Dermis blood vessel endothelial cell (primary cell): ENCODE measurements around the gene MAPK11. TPM values are rescaled to one million over a fixed set of nuclear protein-coding genes. Genes with fewer than 3 reads are reported as not detected.

Experiments used
- DNase-seq: peaks from one replicate; pipeline ENCODE4 v3.0.0; 2010
- total RNA-seq: library from RNA; depleted of rRNA; stranded (reverse); fragments of >200 nt; gene quantifications from 2 replicates; pipeline ENCODE4 v1.2.3, GENCODE V29; 2014

The MAPK11 gene
- total RNA-seq, 1 donor from 2014 or later, result 41.7 TPM

DNA sequence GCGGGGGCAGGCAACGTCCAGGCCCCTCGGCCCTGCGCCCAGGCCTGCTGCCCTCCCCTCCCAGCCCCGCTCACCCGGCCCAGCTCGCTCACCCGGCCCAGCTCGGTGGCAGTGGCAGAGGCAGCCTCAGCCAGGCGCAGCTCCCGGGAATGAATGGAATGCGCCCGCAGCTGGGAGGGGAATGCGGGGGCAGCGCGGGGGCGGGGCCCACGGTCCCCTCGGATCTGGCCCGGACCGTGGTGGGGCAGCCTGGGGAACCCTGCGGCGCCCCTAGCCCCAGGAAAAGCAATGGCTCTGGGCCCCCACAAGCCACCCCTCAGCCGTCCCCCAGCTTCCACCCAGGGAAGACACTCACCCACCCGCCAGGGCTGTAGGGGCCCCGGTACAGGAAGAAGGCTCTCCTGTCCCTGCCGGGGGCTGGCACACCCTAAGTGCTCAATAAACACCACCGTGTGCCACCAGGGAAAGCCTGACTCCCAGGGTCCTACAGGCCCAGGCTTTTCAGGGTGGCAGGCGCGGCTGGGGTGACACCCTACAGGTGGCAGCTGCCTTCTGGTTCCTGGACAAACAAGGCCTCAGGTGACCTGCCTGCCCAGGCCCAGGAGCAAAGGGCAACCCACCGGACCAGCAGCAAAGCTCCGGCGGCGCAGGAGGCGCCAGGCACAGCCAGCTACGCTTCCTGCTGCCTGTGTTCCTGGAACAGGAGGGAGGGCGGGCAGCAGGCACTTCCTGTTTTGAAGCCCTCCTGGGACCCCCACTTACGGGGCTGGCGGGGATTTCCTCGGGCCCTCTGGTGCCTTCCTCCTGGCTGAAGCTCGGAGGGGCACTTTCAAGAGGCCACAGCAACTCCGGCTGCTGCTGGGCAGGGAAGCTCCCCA is 23.5 kb upstream of the MAPK11 start:
- DNase-seq, result peak; percentile 71

DNA sequence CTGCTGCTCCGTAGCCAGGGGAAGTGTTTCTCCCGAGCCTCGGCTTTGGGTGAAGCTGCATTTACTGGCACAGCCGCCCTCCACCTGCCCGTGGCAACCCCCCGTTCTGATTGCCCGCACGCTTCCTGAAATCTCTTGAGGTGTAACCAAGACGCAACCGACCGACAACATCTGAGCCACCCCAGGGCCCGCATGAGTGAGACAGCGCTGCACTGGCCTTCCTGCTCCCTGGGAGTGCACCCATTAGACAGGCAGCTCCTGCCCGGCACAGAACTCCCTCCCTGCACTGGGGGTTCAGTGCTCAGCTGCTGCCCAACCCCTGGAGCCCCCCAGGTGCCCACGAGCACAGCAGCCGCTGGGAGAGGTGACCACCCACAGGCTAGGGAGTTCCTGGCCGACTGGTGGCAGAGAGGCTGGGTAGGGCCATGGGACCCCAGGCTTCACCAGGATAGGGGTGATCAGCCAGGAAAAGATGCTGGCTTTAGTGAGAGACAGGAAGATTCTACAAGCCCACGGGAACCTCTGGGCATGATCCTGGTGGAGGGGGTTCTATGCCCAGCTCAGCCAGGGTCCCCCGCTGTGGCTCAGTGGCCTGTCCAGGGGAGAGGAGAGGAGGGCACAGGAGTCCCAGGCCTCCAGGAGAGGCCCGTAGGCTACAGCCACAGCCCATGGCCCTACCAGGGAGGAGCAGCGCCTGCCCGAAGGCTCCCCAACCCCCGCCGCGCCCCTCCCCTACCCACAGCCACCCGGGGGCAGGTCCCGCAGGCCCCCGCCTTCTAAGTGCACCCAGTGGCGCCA is 22.7 kb upstream of the MAPK11 start:
- DNase-seq, result no peak

- no peak for DNase-seq
Measured at GRCh38 chr22:50289942-50290630, 19.9 kb upstream of the MAPK11 start.

DNA sequence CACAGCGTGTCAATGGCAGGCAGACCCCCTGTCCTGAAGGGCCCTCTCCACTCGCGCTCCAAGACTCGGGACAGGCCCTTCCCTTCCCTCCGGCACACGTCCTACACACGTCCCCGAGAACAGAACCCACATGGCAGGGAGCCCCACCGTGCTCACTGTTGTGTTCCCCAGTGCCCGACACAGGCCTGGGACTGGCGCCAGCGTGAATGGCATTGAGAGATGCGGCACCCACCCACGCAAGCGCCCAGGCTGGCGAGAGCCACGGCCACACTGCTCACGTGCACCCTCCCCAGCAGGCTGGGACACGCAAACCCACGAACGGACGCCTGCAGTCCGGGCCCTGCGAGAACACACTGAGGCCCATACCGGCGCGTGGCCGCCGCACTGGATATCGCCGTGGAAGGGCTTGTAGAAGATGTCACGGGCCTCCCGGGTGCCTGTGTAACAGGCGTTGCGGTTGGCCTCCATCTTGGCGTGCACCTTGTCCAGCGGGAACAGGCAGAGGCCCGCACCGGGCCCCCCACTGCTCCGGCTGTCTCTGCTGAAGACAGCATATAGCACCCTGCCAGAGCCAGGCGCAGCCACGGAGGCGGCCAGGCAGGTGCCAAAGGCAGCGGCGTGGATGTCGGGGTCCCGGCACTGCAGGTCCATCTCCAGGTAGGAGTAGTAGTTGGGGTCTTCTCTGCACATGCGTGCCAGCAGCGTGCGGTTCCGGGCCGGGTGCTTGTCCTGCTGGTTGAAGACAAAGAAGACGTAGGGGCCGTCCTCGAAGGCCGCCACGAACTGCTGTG is 19.2 kb upstream of the MAPK11 start:
- no peak for DNase-seq

DNA sequence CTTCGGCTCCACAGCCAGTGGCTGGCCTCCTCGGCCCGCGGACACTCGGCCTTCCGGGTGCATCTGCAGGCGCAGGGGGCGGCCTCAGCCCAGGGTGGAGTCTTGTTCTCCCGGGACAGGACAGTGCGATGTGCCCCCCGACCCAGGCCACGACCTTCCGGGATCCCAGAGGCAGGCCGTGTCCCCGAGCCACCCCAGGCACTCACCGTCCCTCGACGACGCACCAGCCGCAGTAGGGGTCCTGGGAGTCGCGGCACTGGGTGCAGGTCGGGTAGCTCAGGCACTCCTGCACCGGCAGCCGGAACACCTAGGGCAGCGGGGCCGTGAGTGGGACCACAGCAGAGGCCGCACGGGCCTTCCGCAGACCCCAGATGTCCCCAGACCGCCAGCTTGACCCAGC is 17.6 kb upstream of the MAPK11 start:
- DNase-seq, result no peak

- no peak for DNase-seq
Measured at GRCh38 chr22:50286701-50287318, 16.6 kb upstream of the MAPK11 start.

DNA sequence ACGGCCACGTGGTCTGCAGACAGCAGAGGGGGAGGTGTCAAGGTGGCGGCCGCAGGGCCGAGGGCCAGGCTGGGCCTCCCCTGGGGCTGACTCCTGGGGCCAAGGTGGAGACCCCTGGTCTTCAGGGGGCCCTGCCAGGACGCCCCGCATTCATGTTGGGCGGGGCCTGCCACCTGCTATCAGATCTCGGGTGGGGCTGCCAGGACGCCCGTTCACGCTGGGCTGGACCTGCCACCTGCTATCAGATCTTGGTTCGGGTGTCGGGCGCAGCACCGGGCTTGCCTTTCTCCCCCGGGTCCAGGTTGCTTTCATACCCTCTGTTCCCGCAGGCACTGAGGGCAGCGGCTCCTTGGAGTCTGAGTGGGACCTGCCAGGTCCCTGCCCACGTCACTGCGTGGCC is 16.1 kb upstream of the MAPK11 start:
- no peak for DNase-seq

GRCh38 chr22:50285568-50286229 is 15.5 kb upstream of the MAPK11 start:
- DNase-seq, result no peak

DNA sequence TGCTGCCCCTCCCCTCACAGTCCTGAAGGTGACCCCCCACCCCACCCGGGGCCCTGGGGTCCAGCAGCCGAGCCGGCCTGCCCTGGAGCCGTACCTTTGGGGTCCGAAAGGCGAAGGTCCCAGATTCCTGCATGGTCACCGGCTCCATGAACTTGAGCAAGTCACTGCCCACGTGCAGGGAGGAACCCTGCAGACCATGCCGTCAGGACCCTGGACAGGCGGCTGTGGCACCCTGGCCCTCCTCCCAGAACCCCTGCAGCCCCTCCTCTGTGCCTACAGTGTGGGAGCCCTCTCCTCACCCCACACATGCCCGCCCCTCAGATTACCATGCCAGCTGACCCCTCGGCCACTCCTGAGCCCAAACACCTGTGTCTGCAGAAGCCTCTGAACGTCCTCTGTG is 14.3 kb upstream of the MAPK11 start:
- no peak for DNase-seq

GRCh38 chr22:50283821-50284220 is 13.6 kb upstream of the MAPK11 start:
- DNase-seq, result no peak

- DNase-seq, result peak; percentile 44
Measured at GRCh38 chr22:50282361-50283155, 12.4 kb upstream of the MAPK11 start.

- DNase-seq, result no peak
Measured at GRCh38 chr22:50281957-50282356, 11.8 kb upstream of the MAPK11 start.

GRCh38 chr22:50281384-50281760 is 11.2 kb upstream of the MAPK11 start:
- DNase-seq, result no peak

DNA sequence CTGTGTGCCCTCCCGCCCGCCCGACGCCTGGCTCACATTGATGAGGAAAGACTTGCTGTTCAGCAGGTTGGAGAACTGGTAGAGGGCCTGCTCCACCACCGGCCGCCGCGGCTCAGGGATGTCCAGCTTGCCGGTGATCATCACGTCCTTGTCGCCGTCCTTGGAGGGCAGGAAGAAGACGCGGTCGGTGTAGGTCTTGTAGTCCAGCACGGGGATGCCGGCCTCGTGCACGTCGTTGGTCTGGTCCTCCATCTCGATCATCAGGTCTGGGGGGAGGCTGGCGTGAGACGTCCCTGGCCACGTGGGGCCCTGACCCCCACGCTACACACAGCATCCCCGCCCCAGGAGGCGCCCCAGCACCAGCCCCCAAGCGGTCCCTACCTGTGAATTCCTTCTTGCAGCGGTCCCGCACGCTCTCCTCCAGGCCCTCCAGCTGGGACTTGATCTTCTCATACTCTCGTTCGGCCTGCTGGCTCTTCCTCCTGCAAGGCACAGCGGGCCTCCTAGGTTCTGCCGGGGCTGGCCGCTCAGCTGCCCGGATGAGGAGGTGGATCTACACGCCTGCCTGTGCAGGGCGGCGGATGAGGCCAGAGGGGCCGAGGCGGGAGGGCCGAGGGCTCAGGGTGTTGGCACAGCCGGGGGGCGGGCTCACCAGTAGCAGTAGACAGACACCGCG is 10.7 kb upstream of the MAPK11 start:
- DNase-seq, result no peak

GRCh38 chr22:50280022-50280707 is 10.0 kb upstream of the MAPK11 start:
- DNase-seq, result no peak

DNA sequence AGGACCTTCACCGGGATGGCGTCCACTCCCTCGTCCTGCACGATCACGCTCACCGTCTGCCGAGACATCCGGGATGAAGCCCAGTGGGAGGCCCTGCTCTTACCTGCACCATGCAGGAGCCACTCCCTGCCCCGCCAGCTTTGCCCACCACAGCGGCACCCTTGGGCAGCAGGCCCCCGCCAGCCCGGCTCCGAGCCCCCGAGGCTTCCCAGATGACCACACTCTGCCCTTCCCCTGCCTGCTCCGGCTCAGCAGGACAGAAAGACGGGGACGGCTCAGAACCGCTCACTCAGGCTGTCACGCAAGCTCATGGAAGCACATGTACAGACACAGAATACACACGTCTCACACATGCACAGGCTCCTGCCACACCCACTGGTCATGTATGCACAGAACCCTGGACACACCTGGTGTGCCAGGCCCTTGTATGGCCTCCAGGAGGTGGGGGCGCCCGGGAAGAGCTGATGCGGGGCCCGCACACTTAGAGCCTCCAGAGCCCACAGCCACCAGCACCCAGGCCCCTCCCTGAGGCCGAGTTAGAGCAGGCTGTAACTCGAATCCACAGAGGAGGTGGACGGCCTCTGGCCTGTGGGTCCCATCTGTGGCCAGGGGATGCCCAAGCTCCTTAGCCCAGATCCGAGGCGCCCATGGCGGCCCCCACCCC is 8.9 kb upstream of the MAPK11 start:
- DNase-seq, result no peak

DNA sequence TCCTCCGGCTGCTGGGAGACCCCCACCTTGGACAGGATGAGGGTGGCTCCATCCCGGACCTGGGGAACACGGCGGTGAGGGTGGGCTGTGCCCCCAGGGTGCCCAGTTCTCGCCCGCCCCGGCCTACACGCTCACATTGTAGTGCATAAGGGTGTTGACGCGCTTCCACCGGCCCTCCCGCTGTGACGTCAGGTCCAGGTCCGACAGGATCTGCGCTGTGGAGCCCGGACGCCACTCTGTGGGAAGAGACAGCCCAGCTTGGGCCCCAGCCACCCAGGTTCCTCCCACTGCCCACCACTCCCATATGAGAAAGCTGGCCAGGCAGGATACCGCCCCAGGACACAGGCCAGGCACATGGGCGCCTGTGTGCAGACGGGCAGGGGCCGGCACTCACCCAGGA is 8.3 kb upstream of the MAPK11 start:
- DNase-seq, result no peak

DNA sequence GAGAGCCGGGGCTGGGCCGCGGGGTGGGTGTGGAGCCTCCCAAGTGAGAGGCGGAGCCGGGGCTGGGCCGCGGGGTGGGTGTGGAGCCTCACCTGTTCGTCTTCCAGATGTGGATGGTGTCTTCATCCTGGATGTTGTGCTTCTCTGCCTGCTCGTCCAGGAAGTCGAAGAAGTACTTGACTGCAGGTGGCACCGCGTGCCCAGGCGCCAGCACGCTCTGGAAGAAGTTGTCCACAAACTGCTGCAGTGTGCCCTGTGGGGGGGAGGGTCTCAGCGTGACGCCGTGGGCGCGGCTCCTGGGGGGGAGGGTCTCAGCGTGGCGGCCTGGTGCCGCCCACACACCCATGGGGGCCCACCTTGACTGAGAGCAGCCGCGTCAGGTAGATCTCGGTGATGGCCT is 7.6 kb upstream of the MAPK11 start:
- no peak for DNase-seq

- DNase-seq, result peak; percentile 79
Measured at GRCh38 chr22:50276143-50276542, 6.0 kb upstream of the MAPK11 start.
